Sciatic nerve (tissue), 2 donors: Measurements from ENCODE around the gene KLF8. TPM values are rescaled to one million over a fixed set of nuclear protein-coding genes. Genes with fewer than 3 reads are reported as not detected.
"Not testable (repeated sequence)": the region's sequence is repeated elsewhere in the genome, so short reads cannot be mapped to it uniquely, and the experiment has no call there.

ENCODE experiments used
- ATAC-seq: fragments of 200-7000 bp; cut with Tn5 transposase; one replicate; pipeline ENCODE4 v1.9.1; 2020; ENCODE audit warnings: mild to moderate bottlenecking, moderate library complexity
- DNase-seq: peaks from one replicate; pipeline ENCODE4 v3.0.0-alpha.2; 2020; ENCODE audit warnings: low spot score
- intact Hi-C: fragments of 100-400 bp; cut with DNase I; formaldehyde crosslinking; loops from one replicate; pipeline ENCODE4 v1.14.2; 2022
- total RNA-seq: library from RNA; stranded (reverse); fragmentation: NEBNext Ultra II Directional; extraction: Animal tissue kit (Norgen Biotek cat#: 25700); gene quantifications from one replicate; pipeline ENCODE4 v1.2.1, GENCODE V29; 2021
- donor health status: DM: no; HTN: no; CAD: no.
- donor health status: DM: no; HTN: no; CAD: no.

The KLF8 gene
- 20.1 TPM for total RNA-seq

DNA sequence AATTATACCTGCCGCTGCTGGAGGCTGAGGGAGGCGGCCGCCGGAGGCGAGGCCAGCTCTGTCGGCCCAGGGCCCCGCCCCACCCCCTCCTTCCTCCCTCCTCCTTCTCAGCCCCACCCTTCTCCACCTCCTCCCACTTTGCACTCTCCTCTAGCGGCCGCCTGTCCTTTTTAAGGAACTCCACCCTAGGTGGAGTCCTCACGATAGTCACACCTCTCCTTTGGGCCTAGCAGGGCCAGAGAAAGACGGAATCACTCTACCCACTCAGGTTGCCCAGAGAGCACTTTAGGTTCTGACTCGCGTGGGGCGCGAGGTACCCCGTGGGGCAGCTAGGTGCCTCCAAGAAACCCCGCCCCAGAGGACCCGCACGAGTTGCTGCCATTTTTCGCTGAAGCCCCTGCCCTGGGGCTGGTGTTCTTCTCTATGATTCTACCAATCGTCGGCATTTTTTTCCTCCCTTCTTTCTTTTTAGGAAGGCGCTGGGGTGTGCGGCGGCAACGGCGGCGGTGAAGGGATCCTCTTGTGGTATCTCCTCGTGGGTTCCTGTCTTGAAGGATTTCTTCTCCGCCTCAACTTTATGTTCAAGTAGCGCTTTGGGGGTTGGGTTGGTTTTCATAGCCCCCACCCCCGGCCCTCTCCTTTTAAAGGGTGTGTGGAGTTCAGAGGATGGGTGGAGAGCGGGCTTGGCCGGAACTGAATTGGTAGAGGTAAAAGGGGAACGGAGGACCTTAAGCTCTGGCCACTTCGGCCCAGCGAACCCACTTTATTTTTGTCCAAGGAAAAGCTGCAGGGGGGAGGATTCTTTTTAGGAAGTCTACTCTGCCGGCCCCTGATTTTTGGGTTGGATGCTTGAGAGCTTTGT lies at the start of gene KLF8:
KLF8 (plus strand) TSS at position 136 of the 862 bp plus-strand sequence. CDS start 979 bp downstream, outside the sequence.
- DNase-seq = peak; percentile 68
- ATAC-seq = peak; percentile 85
- intact Hi-C loops = no loop called here

DNA sequence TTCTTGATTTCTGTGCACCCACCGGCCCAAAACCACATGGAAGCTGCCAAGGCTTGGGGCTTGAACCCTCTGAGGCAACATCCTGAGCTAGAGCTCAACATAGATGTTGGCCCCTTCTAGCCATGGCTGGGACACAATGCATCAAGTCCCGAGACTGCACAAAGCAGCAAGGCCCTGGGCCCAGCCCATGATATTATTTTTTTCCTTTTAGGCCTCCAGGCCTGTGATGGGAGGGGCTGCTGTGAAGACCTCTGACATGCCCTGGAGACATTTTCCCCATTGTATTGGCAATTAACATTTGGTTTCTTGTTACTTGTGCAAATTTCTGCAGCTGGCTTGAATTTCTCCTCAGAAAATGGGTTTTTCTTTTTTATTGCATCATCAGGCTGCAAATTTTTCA lies 25.2 kb upstream of the KLF8 start:
- intact Hi-C loops, ATAC-seq, DNase-seq: not testable (repeated sequence)

DNA sequence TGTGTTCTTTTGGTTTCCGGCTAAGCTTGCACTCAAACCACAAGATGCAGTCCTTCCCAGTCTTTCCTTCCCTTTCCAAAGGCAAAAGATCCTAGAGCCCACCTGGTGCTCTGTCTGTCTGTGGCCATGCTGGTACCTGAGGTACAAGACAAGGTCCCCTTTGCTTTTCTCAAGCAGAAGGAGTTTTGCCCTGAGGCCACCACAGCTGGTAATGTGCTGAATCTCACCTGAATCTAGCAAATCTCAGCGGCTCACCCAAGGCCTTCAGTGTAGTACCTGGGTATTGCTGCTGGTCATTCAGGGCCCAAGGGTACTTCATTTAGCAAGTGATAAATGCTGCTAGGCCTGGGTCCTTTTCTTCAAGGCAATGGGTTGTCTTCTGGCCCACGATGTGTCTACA lies 20.5 kb upstream of the KLF8 start:
- intact Hi-C loops = loop anchor here (5.0 kb wide), 1 partner anchor 1054 kb away; no protein-coding TSS in a partner anchor
- ATAC-seq (no peak), DNase-seq (no peak)

DNA sequence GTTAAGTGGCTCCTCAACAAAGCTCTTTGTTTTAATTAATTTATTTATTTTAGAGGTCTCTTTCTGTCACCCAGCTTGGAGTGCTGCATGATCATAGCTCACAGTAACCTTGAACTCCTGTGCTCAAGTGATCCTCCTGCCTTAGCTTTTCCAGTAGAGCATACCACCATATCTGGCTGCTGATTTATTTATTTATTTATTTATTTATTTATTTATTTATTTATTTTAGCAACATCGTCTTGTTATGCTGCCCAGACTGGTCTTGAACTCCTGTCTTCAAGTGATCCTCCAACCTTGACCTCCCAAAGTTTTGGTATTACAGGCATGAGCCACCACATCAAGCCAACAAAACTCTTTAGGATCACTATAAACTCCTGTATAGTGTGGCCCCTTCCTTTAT lies 15.8 kb upstream of the KLF8 start:
- intact Hi-C loops = no loop called here
- ATAC-seq (no peak), DNase-seq (no peak)

DNA sequence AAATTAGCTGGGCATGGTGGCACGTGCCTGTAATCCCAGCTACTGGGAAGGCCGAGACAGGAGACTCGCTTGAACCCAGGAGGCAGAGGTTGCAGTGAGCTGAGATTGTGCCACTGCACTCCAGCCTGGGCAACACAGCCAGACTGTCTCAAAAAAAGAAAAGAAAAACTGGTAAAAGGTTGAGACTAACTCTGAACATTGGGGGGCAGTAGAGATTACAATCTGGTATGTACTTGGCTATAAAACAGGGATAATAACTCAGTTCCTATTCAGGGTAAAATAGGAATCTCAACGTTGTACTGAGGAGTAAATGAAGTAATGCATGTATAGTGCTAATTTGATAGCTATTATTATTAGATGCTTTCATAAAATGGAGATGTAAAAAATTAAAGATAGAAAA lies 12.5 kb upstream of the KLF8 start:
- ATAC-seq (peak; percentile 55), DNase-seq (no peak)
- intact Hi-C loops = no loop called here

DNA sequence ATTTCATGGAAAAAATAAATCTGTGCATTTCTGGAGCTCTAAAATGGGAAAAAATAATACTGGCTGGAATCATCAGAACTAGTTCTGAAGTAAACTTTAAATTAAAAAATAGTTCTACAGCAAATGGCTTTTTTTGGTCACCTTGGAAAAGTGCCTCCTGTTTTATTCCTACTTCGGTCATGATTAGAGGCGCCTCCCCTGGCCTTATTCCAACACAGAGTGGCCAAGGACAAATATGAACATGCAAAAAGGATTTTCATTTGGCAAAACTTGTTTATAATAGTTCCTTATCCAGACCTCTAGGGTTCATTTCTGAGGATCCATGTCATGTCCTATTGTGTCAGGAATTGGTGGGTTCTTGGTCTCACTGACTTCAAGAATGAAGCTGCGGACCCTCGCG lies 11.1 kb upstream of the KLF8 start:
- intact Hi-C loops = no loop called here
- ATAC-seq (no peak), DNase-seq (no peak)

DNA sequence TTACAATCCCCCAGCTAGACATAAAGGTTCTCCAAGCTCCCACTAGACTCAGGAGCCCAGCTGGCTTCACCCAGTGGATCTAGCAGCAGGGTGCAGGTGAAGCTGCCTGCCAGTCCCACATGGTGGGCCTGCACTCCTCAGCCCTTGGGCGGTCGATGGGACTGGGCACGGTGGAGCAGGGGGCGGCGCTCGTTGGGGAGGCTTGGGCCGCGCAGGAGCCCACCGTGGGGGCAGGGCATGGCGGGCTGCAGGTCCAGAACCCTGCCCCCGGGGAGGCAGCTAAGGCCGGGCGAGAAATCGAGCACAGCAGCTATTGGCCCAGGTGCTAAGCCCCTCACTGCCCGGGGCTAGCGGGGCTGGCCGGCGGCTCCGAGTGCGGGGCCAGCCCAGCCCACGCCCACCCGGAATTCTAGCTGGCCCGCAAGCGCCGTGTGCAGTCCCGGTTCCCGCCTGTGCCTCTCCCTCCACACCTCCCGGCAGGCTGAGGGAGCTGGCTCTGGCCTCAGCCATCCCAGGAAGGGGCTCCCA lies 9.6 kb upstream of the KLF8 start:
- intact Hi-C loops = no loop called here
- no peak for ATAC-seq
- DNase-seq = no peak

DNA sequence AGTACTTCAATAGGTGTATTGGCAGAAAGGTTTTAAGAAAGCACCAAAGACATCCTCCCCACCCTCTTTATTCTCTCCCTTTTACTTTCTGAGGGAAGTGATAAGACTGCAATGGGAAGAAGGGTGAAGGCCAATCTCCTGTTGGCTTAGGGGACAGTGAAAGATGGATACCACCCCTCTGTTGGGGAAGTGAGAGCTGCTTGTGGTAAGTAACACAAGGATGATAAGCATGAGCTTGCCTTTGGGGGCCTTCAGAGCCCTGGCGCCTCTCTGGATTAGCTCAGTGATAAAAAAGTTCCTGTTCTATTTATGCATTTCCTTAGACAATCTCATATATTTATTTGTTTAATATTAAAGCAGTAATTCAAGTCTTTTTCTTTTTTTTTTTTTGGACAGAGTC lies 5.2 kb upstream of the KLF8 start:
- ATAC-seq (no peak), DNase-seq (no peak)
- intact Hi-C loops = no loop called here

DNA sequence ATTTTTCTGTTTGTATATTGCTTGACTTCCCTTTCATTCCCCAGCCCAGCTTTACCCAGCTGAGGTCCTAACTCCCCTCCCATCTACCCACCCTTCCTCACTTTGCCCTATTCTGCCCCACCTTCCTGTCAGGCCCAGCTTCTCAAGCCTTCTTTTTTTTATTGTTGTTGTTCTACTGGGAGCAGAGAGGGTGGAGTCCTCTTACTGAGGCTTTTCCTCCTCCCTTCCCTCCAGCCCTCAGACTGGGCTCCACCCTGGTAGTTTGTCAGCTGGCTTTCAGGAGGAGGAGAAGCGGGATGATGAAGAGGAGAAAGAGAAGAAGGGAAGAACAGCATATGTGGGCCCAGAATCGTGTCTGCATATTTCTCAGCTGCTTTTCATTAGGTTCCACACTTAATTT lies 3.2 kb upstream of the KLF8 start:
- ATAC-seq (peak; percentile 65), DNase-seq (no peak)
- intact Hi-C loops = no loop called here

DNA sequence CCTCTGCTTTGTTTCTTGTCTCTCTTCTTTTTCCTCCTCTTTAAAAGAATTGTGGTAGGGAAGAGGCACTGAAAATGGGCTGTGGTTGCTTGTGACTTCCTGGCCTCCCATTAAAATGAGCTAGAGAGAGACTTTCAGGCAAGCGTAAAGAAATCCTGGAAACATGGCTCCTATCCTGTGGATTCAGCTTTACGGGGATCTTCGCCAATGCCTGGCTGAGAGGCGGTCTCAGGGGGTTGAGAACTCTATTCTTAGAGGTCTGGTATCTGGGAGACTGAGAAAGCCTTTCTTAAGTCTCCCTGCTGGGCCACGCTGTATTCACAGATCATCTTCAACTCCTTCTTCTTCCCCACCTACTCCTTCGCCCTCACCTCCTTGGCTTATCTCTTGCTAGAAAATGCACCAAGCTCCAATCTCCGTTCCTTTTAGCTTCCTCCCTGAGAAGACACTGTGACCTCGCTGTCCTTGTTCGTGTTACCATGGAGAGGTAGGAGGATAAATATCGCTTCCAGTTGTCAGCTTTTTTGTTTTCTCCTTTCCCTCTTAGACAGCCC lies 542 bp upstream of the KLF8 start:
- DNase-seq (no peak), ATAC-seq (no peak)
- intact Hi-C loops = no loop called here

DNA sequence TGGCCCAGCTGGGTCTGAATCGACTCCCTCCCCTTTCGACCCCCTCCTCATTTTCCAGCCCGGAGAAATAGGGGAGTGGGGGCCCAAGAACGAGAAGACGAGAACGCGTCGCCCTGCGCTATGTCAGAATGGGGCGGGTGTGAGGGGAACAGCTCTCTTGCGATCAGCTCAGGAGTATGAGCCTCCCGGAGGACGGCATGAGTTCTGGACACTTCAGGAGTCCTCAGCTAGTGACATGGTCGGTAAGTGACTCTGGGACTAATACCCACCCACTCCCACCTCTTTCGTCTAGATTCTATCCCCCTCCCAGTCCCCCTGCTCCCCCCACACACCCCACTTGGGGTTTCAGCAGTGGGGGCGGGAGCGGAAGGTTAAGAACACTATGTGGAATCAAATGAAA lies 944 bp downstream of the KLF8 start:
- ATAC-seq (peak; percentile 65), DNase-seq (no peak)
- intact Hi-C loops = no loop called here

DNA sequence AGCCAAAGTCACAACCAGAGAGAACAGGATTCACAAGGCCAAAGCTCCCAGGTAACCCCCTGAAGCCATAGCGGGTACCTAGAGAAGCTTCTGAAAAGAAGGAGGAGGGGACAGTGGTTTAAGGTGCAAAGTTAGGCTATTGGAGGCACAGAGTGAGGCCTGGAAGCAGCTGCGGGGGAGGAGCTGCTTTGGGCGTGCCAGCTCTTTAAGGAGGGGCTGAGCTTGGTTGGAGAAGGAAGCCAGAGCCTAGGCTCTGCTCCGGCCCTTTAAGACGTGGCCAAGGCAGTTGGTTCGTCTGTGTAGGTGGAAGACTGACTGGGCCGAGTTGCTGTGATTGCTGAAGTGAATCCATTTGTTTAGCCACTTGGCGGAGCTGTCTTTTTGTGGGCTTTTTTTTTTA lies 1.5 kb downstream of the KLF8 start:
- peak; percentile 93 for ATAC-seq
- DNase-seq = peak; percentile 74
- intact Hi-C loops = no loop called here

DNA sequence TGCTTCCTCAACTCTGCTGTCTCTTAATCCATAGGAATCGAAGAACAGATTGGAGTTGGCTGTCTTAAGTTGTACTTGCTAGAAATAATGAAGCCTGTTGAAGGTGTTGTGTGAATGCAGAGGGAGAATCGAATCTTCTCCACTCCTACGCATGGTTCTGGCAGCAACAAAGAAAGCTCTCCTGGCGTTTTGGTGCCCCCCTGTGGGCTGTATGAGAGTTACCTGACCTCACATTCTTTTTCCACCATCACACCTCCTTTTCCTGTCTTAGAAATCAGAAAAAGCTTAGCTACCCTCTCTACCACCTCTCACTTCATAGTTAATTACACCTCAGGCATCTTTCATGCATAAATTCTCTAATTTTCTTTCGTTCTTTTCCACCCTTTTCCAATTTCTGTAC lies 16.3 kb downstream of the KLF8 start:
- ATAC-seq (peak; percentile 72), DNase-seq (no peak)
- intact Hi-C loops = no loop called here

DNA sequence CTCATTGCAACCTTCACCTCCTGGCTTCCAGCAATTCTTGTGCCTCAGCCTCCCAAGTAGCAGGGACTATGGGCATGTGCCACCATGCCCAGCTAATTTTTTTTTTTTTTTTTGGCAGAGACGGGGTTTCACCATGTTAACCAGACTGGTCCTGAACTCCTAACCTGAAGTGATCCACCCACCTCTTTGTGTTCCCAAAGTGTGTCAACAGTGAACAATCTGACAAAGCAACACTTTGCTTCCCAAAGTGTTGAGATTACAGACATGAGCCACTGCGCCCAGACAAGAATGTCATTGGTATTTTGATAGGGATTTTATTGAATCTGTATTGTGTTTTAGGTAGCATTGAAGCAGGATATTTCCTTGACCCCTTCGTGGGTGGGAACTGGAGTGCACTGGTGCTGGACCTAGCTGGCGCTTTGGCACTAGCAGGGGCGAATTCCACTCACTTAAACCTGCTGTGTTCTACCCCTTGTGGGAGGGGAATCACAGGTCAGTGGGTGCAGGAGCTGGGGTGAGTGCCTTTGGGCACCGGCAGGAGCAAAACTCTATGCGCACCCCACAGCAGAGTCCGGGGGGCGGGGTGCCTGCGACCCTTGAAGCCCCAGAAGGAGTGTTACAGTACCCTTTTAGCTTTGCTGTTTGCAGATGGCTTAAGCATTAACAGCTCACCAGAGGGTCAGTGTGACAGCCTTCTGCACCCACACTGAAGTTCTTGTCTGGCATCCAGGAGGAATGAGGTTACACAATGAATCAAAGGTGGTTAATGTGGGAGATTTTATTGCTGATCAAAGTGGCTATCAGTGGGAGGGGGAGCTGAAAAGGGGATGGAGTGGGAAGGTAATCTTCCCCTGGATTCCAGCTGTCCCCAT lies 21.9 kb downstream of the KLF8 start:
- ATAC-seq (no peak), DNase-seq (no peak)
- intact Hi-C loops = no loop called here

DNA sequence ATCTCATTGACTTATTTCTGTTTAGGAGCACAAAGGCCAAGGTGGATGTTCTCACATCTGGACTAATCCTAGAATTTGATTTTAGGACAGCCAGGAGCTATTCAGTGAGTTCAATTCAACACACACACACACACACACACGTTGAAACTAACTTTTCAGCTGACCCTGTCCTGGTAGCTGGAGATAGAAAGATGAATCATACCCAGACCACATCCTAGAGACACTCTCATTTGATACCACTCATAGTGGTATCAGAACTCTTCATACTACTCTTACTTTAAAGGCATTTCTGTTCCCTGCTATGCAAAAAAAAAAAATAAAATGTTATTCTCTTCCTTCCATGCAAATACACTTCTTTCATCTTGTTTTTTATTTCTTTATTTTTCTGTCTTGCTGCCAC lies 36.7 kb downstream of the KLF8 start:
- intact Hi-C loops = no loop called here
- no peak for DNase-seq
- no peak for ATAC-seq

DNA sequence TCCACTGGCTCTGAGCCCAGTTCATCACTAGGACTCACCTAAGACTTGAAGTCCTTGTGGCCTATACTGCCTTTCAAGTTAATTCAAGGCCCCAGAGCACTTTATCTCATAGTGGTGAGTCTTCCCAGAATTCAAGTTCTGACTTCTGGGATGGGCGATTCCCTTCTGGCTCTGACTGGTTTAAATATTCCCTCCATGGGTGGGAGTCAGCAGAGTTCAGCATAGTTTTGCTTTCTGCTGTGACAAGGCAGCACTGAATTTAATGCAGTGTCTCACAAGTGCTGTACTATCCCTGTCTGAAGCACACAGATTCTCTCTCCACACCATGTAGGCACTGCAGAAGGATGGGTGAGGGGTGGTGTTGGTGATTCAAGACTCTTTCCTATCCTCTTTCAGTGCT lies 46.5 kb downstream of the KLF8 start:
- intact Hi-C loops = no loop called here
- ATAC-seq (no peak), DNase-seq (no peak)

DNA sequence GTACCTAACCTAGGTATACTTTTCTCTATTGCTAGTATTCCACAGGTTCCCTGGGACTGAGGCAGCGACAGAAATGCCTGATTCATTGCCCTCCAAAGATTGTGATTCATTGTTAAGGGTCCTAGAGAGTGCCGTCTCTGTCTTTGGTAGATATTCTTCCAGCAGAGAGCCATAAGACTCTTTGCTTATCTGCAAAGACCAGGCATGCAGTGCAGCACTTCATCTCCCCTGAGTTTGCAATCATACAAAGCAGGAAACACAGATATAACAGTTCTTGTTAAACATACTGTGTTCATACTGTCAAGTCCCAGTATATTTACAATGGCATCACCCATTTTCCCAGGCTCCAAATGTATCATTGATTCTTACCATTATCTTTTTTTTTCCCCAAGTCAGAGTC lies 47.7 kb downstream of the KLF8 start:
- intact Hi-C loops = no loop called here
- DNase-seq (no peak), ATAC-seq (no peak)

DNA sequence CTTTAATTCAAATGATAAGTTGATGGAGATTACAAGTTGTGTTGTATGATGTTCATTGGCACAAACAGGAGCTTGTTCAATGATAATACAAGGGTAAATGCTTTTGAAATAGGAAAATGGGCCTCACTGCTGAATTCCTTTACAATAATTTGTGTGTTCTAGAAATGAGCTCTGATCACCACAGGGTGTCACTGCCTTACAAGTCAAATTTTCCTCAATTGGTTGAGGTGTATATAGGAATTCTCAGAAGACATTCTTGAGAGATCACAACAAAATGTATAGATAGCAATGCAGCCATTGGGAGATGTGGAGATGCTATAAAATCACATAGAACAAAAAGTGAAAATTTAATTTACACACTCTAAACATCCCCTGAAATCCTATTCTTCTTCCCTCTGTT lies 49.6 kb downstream of the KLF8 start:
- intact Hi-C loops = no loop called here
- no peak for ATAC-seq
- DNase-seq = no peak

DNA sequence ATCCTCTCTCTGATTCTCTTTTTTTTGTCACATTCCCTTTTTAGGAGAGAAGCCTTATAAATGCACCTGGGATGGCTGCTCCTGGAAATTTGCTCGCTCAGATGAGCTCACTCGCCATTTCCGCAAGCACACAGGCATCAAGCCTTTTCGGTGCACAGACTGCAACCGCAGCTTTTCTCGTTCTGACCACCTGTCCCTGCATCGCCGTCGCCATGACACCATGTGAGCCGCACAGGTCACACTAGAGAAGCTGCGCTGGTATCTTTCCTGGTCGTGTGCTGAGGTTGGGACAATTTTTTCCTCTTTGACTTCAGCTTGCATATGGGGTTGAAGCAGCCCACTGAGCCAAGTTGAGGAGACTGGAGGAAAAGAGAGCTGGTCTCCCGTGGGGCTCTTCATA lies 52.1 kb downstream of the KLF8 start:
- intact Hi-C loops = no loop called here
- ATAC-seq (no peak), DNase-seq (no peak)

DNA sequence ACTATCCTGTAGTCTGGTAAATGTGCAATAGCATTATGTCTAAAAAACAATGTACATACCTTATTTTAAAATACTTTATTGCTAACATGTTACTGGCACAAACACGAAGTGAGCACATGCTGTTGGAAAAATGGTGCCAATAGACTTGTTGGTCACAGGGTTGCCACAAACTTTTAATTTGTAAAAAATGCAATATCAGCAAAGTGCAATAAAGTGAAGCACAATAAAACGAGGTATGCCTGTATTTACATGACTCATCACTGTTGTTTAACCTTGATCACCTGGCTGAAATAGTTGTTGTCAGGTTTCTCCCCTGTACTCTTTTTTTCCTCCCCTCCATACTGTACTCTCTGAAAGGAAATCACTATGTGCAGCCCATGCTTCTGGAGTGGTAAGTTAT lies 56.5 kb downstream of the KLF8 start:
- intact Hi-C loops = no loop called here
- DNase-seq = no peak
- ATAC-seq = no peak
